Choroid plexus epithelial cell (primary cell): ENCODE data around the gene CD247.

Experiments used
- DNase-seq: peaks from one replicate; pipeline ENCODE4 v3.0.0-alpha.2; 2010; ENCODE audit warnings: low read depth
- H3K4me3 ChIP-seq: 2 replicates; pipeline ENCODE4 v1.5.1; 2011; ENCODE audit warnings: low read depth, mild to moderate bottlenecking, control low read depth, low read length, moderate library complexity
- TF ChIP-seq, protein P1 (sequence below): conservative IDR thresholded peaks from 2 replicates; pipeline ENCODE4 v1.5.1; 2011; ENCODE audit warnings: low read depth, mild to moderate bottlenecking, control low read depth, inconsistent platforms, low read length, moderate library complexity

The CD247 gene

GRCh38 chr1:167529829-167530474 lies 11.6 kb upstream of the CD247 start:
- TF ChIP-seq, protein P1, sequence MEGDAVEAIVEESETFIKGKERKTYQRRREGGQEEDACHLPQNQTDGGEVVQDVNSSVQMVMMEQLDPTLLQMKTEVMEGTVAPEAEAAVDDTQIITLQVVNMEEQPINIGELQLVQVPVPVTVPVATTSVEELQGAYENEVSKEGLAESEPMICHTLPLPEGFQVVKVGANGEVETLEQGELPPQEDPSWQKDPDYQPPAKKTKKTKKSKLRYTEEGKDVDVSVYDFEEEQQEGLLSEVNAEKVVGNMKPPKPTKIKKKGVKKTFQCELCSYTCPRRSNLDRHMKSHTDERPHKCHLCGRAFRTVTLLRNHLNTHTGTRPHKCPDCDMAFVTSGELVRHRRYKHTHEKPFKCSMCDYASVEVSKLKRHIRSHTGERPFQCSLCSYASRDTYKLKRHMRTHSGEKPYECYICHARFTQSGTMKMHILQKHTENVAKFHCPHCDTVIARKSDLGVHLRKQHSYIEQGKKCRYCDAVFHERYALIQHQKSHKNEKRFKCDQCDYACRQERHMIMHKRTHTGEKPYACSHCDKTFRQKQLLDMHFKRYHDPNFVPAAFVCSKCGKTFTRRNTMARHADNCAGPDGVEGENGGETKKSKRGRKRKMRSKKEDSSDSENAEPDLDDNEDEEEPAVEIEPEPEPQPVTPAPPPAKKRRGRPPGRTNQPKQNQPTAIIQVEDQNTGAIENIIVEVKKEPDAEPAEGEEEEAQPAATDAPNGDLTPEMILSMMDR, result no peak
- no peak overlapping the region for H3K4me3 ChIP-seq
- peak; percentile 56 for DNase-seq

DNA sequence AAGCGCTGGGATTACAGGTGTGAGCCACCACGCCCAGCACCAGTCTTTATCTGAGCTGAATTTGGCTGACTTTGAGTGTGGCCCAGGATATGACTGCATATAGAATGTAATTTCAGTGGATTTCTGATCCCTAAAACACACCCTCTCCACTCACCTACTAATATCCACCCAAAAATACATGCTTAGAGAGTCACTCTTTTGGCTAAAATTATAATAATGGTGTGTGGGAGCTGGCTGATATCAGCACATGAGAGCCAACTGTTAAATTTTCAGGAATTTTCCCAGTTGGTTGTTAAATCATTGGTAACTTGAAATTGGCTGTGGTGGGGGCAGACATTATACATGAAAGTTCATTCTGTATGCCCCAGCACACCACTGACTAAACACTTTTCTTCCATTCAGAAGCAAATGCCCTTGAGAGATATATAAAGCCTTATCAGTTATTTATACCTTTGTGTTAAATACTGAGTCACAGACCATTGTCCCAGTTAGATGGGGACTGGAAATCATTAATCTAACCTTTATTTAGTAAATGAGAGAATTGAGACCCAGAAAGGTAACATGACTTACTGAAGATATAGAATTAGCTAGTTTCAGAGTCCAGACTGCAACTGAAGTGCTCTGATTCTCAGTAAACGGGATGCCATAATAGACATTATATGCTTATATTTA lies 9.9 kb upstream of the CD247 start:
- DNase-seq, result no peak
- TF ChIP-seq, protein P1, result no peak
- no peak overlapping the region for H3K4me3 ChIP-seq

DNA sequence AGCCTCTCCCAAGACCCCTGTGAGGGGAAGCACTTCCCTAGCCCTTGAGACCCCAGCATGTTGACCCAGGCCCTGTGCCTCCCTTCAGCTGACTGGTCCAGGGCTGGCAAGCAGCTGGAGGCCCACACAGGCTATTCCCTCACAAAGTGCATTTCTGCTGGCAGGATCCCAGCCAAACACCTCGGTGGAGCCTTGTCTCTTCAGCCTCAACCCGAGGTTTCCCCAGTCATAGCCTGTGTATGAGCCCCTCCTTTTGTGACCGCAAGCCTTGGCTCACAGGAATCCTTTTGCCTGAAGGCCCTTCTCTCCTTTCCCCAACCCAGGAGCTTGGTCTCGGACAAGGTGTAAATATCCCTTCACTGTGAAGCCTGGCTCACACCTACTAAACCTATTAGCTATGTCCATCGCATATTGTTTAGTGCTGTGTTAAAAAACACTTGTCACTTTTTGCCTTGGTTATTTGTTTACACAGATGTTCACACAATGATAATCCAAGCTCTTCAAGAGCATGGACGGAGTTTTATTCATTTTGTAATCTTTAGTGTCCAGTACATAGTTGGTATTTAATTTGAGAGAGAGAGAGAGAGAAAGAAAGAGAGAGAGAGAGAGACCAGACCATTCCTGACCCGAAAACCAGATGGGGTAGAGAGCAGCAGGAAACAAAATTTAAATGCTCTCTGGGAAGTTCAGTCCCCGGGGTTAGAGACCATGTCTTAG lies 8.5 kb upstream of the CD247 start:
- DNase-seq, result no peak
- TF ChIP-seq, protein P1, result no peak

DNA sequence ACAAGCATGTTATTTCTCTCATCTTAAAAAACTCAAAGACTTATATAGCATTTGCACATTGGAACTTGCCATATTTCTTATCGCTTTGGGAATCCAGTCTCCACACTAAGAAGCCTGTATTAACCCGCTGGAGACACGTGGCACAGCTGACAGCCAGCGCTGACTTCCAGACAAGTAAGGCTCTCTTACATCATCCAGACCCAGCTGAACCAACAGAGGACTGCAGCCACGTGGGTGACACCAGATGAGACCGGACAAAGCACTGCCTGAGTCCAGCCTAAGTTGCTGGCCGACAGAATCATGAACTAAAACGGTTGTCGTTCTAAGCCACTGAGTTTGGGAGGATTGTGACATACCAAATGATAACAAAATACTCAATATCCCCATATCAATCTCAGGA lies 6.3 kb upstream of the CD247 start:
- no peak overlapping the region for H3K4me3 ChIP-seq
- DNase-seq, result no peak
- TF ChIP-seq, protein P1, result no peak

More for the DNA sequence above, 8.5 kb upstream of the CD247 start:
- no peak overlapping the region for H3K4me3 ChIP-seq

GRCh38 chr1:167522246-167522645 lies 3.9 kb upstream of the CD247 start:
- TF ChIP-seq, protein P1, result no peak
- no peak overlapping the region for H3K4me3 ChIP-seq
- DNase-seq, result peak; percentile 55

DNA sequence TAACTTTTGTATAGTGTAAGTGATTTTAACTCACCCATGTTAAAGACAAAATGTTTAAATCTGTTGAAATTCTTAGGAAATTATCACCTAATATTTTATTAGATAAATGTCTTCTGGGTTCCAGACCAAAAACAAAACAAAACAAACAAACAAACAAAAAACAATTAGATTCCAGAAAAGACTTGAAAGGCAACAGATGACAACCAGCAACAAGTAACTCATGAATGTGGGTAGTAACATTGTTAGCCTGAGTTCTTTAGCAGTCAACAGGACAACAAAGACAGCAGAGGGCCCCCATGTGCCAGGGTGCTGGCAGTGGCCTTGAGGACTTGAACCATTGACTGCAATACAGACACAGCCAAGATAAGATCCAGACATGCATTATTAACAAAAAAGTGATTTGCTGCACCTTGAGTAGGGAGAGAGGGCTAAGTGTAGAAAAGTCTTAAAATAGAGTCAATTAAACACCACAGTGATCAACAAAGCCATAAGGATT lies 2.4 kb upstream of the CD247 start:
- H3K4me3 ChIP-seq, result no peak overlapping the region
- TF ChIP-seq, protein P1, result no peak
- DNase-seq, result no peak
